ENCODE results near the gene CES2.

DNA sequence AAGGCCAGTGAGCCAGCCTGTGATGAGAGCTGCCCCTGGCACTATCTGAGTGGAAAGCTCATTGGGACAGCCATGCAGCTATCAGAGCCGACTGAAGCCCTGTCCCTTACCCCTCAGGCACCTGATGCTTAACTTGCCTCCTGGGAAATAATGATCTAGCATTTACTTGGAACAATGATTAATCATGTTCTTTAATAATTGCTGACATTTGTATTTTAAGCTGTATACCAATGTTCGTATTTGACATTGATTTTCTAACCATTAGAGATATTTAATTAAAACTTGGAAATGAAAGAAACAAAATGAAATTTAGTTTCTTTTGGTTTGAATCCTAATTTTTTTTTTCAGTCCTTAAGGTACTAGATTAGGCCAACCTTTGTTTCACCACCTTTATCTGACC, 44.5 kb upstream of the CES2 start:
- TF ChIP-seq, protein P1, sequence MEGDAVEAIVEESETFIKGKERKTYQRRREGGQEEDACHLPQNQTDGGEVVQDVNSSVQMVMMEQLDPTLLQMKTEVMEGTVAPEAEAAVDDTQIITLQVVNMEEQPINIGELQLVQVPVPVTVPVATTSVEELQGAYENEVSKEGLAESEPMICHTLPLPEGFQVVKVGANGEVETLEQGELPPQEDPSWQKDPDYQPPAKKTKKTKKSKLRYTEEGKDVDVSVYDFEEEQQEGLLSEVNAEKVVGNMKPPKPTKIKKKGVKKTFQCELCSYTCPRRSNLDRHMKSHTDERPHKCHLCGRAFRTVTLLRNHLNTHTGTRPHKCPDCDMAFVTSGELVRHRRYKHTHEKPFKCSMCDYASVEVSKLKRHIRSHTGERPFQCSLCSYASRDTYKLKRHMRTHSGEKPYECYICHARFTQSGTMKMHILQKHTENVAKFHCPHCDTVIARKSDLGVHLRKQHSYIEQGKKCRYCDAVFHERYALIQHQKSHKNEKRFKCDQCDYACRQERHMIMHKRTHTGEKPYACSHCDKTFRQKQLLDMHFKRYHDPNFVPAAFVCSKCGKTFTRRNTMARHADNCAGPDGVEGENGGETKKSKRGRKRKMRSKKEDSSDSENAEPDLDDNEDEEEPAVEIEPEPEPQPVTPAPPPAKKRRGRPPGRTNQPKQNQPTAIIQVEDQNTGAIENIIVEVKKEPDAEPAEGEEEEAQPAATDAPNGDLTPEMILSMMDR (conservative IDR thresholded peaks at IDR 0.05; ENCODE audit: low read depth, low read length), result no peak
- no peak for TF ChIP-seq EZH2 (IDR thresholded peaks at IDR 0.05; ENCODE audit: borderline replicate concordance, low read depth, low read length, poor library complexity, severe bottlenecking)

Measured in A673 (cell line).